CD14-positive monocyte (primary cell): Measurements from ENCODE around the gene SNAI3. TPM values are rescaled to one million over a fixed set of nuclear protein-coding genes. Genes with fewer than 3 reads are reported as not detected.

Experiments used
- DNase-seq, 3 donors: peaks; one replicate each; pipeline ENCODE4 v3.0.0-alpha.2; 2011 to 2022
- H2AFZ ChIP-seq: 2 replicates; pipeline ENCODE4 v1.6.0; 2012; ENCODE audit warnings: mild to moderate bottlenecking, low read depth, low read length, inconsistent platforms; ENCODE audit not compliant: insufficient read depth, poor library complexity, severe bottlenecking
- H3K27ac ChIP-seq, 2 donors: 1 replicate in 1 of 2; 2 replicates in 1 of 2; pipeline ENCODE4 v1.5.1; 2012 to 2013; ENCODE audit warnings: low read length in 2 of 2, control low read depth in 1 of 2, inconsistent platforms in 1 of 2, low read depth in 1 of 2, mild to moderate bottlenecking in 1 of 2
- H3K27me3 ChIP-seq, 2 donors: one replicate each; pipeline versions ENCODE4 v1.6.0 to v1.6.1; 2011 to 2013; ENCODE audit warnings: low read length in 2 of 2; ENCODE audit not compliant: control insufficient read depth in 2 of 2, insufficient read depth in 2 of 2
- H3K36me3 ChIP-seq, 2 donors: replicated peaks in 1 of 2; 1 replicate in 1 of 2; 2 replicates in 1 of 2; pipeline versions ENCODE4 v1.5.1 to v1.6.1; 2012 to 2013; ENCODE audit warnings: low read length in 2 of 2, control low read depth in 1 of 2, inconsistent platforms in 1 of 2, mild to moderate bottlenecking in 1 of 2; ENCODE audit not compliant: insufficient read depth in 2 of 2, control insufficient read depth in 1 of 2
- H3K4me1 ChIP-seq, 2 donors: 1 replicate in 1 of 2; 2 replicates in 1 of 2; pipeline versions ENCODE4 v1.5.1 to v1.6.1; 2012 to 2013; ENCODE audit warnings: low read length in 2 of 2, control low read depth in 1 of 2, inconsistent platforms in 1 of 2, mild to moderate bottlenecking in 1 of 2, moderate library complexity in 1 of 2; ENCODE audit not compliant: insufficient read depth in 2 of 2, control insufficient read depth in 1 of 2
- H3K4me2 ChIP-seq: replicated peaks from 2 replicates; pipeline ENCODE3; 2012; ENCODE audit warnings: low read length, moderate library complexity, mild to moderate bottlenecking; ENCODE audit not compliant: poor library complexity, severe bottlenecking; ENCODE audit errors: extremely low read depth
- H3K4me3 ChIP-seq, 3 experiments: fragments of 200-600 bp in 1 of 3; sonication (generic) in 1 of 3; replicated peaks in 1 of 3; 1 replicate in 2 of 3; 2 replicates in 1 of 3; pipeline ENCODE4 v1.5.1; 2011 to 2013; ENCODE audit warnings: low read length in 3 of 3, mild to moderate bottlenecking in 3 of 3, control low read depth in 2 of 3, low read depth in 2 of 3, inconsistent platforms in 1 of 3, moderate library complexity in 1 of 3
- H3K79me2 ChIP-seq: 2 replicates; pipeline ENCODE4 v1.6.0; 2012; ENCODE audit warnings: mild to moderate bottlenecking, control low read depth, inconsistent platforms, low read length, moderate library complexity; ENCODE audit not compliant: insufficient read depth
- H3K9ac ChIP-seq: 2 replicates; pipeline ENCODE4 v1.6.0; 2017; ENCODE audit warnings: low read length, mild to moderate bottlenecking; ENCODE audit not compliant: insufficient read depth, poor library complexity, severe bottlenecking
- H3K9me3 ChIP-seq, 2 donors: replicated peaks in 1 of 2; 1 replicate in 1 of 2; 2 replicates in 1 of 2; pipeline versions ENCODE4 v1.5.1 to v1.6.1; 2012 to 2013; ENCODE audit warnings: low read length in 2 of 2, control low read depth in 1 of 2; ENCODE audit not compliant: control insufficient read depth in 1 of 2, insufficient read depth in 1 of 2
- H4K20me1 ChIP-seq: 2 replicates; pipeline ENCODE4 v1.6.0; 2012; ENCODE audit warnings: mild to moderate bottlenecking, low read length, control low read depth, moderate library complexity; ENCODE audit not compliant: insufficient read depth
- H3K27ac Mint-ChIP-seq, 7 donors: one replicate each; pipeline ENCODE4 v1.8.0; 2020; ENCODE audit warnings: mild to moderate bottlenecking in 7 of 7, mixed read lengths in 7 of 7, moderate library complexity in 6 of 7, inconsistent platforms in 2 of 7
- H3K27me3 Mint-ChIP-seq, 3 donors: one replicate each; pipeline ENCODE4 v1.8.0; 2021 to 2022; ENCODE audit warnings: low read depth in 3 of 3, mild to moderate bottlenecking in 3 of 3, mixed read lengths in 3 of 3, moderate library complexity in 3 of 3, inconsistent platforms in 1 of 3
- H3K36me3 Mint-ChIP-seq, 2 donors: one replicate each; pipeline ENCODE4 v1.8.0; 2020; ENCODE audit warnings: mixed read lengths in 2 of 2, inconsistent platforms in 1 of 2, mild to moderate bottlenecking in 1 of 2
- H3K4me1 Mint-ChIP-seq: one replicate; pipeline ENCODE4 v1.8.0; 2020; ENCODE audit warnings: mild to moderate bottlenecking, mixed read lengths
- H3K4me3 Mint-ChIP-seq, 2 donors: one replicate each; pipeline ENCODE4 v1.8.0; 2020; ENCODE audit warnings: mild to moderate bottlenecking in 2 of 2, mixed read lengths in 2 of 2, moderate library complexity in 1 of 2
- H3K9me3 Mint-ChIP-seq, 7 donors: one replicate each; pipeline ENCODE4 v1.8.0; 2020 to 2022; ENCODE audit warnings: mixed read lengths in 7 of 7, mild to moderate bottlenecking in 6 of 7, moderate library complexity in 6 of 7, inconsistent platforms in 2 of 7
- WGBS: methylation state at CpG from one replicate; pipeline ENCODE4 v1.1.5; 2013; ENCODE audit warnings: missing lambda C conversion rate; ENCODE audit not compliant: insufficient coverage; 5-methylcytosine and 5-hydroxymethylcytosine counted together
- intact Hi-C, 2 donors: fragments of 100-400 bp; cut with micrococcal nuclease; formaldehyde crosslinking; loops; one replicate each; pipeline versions ENCODE4 v1.15.0 to v1.15.1; 2023
- polyA plus RNA-seq, 3 donors: library from polyadenylated mRNA; depleted of rRNA in 1 of 3; unstranded in 2 of 3; stranded (reverse) in 1 of 3; fragments of 300-500 nt in 2 of 3; fragments of >200 nt in 1 of 3; fragmentation: Illumina TruSeq in 2 of 3; gene quantifications; 1 replicate in 2 of 3; 2 replicates in 1 of 3; pipeline ENCODE4 v1.2.3, GENCODE V29; 2012 to 2021
- TF ChIP-seq, protein P1 (sequence below): fragments of 200-600 bp; IDR thresholded peaks from one replicate; pipeline ENCODE4 v1.8.0; 2022; ENCODE audit warnings: antibody characterized with exemption, mild to moderate bottlenecking

SNAI3 gene
- polyA plus RNA-seq, 3 donors: 4.2 to 6.4 (median 5.3) TPM

DNA sequence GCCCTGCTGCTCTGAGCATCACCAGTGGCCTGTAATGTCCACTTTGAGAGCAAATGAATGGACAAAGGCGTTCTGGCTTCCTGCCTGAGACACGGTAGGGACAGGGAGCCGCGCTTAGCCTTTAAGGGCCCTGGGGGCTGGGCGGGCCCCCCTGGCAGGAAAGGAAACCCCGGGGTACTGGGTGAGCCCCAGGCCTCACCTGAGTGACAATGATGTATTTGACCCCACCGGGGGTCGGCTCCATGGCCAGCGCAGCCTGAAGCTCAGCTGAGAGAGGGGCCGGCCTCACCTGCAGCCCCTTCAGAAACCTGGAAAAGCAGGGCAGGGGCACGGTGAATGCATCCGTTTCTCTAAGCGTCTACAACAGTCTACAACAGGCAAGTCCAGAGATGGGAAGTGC lies 33.2 kb downstream of the SNAI3 start:
- Mint-ChIP-seq H3K4me3 (no peak overlapping the region), H3K27ac (peak overlapping the region in 2 of 7 donors; percentile 14 to 19), H3K4me1 (peaks cover 24% of the 10 kb centered on the region), H3K36me3 (peaks cover 20 to 48% of the 10 kb centered on the region in 2 donors), H3K27me3 (peaks cover 0 to 2% (median 2%) of the 10 kb centered on the region in 3 donors), H3K9me3 (no peaks in the 10 kb centered on the region)
- no peak for DNase-seq
- no peak overlapping the region for H3K4me2 ChIP-seq
- no peaks in the 10 kb centered on the region for H3K27me3 ChIP-seq
- H3K9me3 ChIP-seq: no peaks in the 10 kb centered on the region
- H3K36me3 ChIP-seq: peaks cover 13 to 19% of the 10 kb centered on the region in 2 donors
- H3K27ac ChIP-seq: no peak overlapping the region
- peaks cover 27% of the 10 kb centered on the region for H3K79me2 ChIP-seq
- H3K4me1 ChIP-seq: peaks cover 28 to 36% of the 10 kb centered on the region in 2 donors
- 97% methylated on average over 11 of the region's 13 CpGs for WGBS
- intact Hi-C loops: loop anchor here in 1 of 2 donors (5.0 kb wide), 1 partner anchor 34 kb away; the partner anchor contains the start of gene SNAI3
- H4K20me1 ChIP-seq: peaks cover 27% of the 10 kb centered on the region
- TF ChIP-seq, protein P1, sequence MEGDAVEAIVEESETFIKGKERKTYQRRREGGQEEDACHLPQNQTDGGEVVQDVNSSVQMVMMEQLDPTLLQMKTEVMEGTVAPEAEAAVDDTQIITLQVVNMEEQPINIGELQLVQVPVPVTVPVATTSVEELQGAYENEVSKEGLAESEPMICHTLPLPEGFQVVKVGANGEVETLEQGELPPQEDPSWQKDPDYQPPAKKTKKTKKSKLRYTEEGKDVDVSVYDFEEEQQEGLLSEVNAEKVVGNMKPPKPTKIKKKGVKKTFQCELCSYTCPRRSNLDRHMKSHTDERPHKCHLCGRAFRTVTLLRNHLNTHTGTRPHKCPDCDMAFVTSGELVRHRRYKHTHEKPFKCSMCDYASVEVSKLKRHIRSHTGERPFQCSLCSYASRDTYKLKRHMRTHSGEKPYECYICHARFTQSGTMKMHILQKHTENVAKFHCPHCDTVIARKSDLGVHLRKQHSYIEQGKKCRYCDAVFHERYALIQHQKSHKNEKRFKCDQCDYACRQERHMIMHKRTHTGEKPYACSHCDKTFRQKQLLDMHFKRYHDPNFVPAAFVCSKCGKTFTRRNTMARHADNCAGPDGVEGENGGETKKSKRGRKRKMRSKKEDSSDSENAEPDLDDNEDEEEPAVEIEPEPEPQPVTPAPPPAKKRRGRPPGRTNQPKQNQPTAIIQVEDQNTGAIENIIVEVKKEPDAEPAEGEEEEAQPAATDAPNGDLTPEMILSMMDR: no peak
- H2AFZ ChIP-seq: no peak overlapping the region
- H3K9ac ChIP-seq: no peak overlapping the region
- no peak overlapping the region for H3K4me3 ChIP-seq

DNA sequence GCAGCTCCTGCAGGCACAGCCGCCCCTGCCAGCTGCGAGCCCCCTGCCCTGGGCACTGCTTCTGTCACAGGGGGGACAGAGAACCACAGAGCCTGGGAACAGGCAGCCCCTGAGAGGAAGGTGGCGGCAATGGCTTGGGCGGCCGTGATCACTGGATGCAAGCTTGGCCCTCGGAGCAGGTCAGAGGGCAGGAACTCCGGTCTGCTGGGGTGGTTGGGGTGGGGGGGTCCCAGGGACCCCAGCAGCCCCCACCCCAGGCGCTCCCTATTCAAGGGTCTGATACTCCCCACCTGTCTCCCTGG lies 33.6 kb downstream of the SNAI3 start:
- Histone ChIP-seq H3K4me3 (no peak overlapping the region), H3K27ac (no peak overlapping the region), H3K9ac (no peak overlapping the region), H3K27me3 (no peaks in the 10 kb centered on the region), H3K79me2 (peaks cover 31% of the 10 kb centered on the region), H3K4me1 (peaks cover 32 to 40% of the 10 kb centered on the region in 2 donors), H4K20me1 (peaks cover 31% of the 10 kb centered on the region), H3K4me2 (no peak overlapping the region), H3K36me3 (peaks cover 13 to 20% of the 10 kb centered on the region in 2 donors), H3K9me3 (no peaks in the 10 kb centered on the region), H2AFZ (no peak overlapping the region)
- WGBS: 94% methylated on average over 2 of the region's 8 CpGs
- peaks cover 0 to 2% (median 2%) of the 10 kb centered on the region in 3 donors for H3K27me3 Mint-ChIP-seq
- no peak overlapping the region for H3K4me3 Mint-ChIP-seq
- DNase-seq: no peak
- TF ChIP-seq, protein P1: no peak
- peaks cover 27% of the 10 kb centered on the region for H3K4me1 Mint-ChIP-seq
- no peak overlapping the region for H3K27ac Mint-ChIP-seq
- H3K36me3 Mint-ChIP-seq: peaks cover 20 to 44% of the 10 kb centered on the region in 2 donors
- intact Hi-C loops: loop anchor here in 1 of 2 donors (5.0 kb wide), 1 partner anchor 35 kb away; the partner anchor contains the start of gene SNAI3
- no peaks in the 10 kb centered on the region for H3K9me3 Mint-ChIP-seq
